Uterus (tissue), 2 donors: ENCODE results near the gene ATP5ME.

Experiments
- CTCF ChIP-seq, 4 experiments: fragments of 200-600 bp in 2 of 4; fragments of 450-650 bp in 2 of 4; sonication (generic) in 2 of 4; IDR thresholded peaks; one replicate each; pipeline ENCODE4 v1.5.1; 2016 to 2019; ENCODE audit warnings: antibody characterized with exemption in 4 of 4, mild to moderate bottlenecking in 2 of 4, moderate library complexity in 1 of 4
- POLR2A ChIP-seq, 2 donors: fragments of 450-650 bp; IDR thresholded peaks; one replicate each; pipeline ENCODE4 v1.6.1; 2016; ENCODE audit warnings: antibody characterized with exemption in 2 of 2, mild to moderate bottlenecking in 1 of 2, moderate library complexity in 1 of 2

GRCh38 chr4:682490-683172, 8.6 kb upstream of the ATP5ME start:
- no peak for TF ChIP-seq CTCF (IDR thresholded peaks at IDR 0.05)
- TF ChIP-seq POLR2A (IDR thresholded peaks at IDR 0.05) = no peak
